SU-DHL-6 (cell line): ENCODE measurements around the gene SPRED2.

Experiments
- H2AFZ ChIP-seq: fragments of 200-600 bp; sonication (generic); 2 replicates; pipeline ENCODE4 v1.6.1; 2014; ENCODE audit warnings: low read depth, mild to moderate bottlenecking, moderate library complexity, mixed read lengths, antibody characterized with exemption, low read length; ENCODE audit not compliant: severe bottlenecking
- H3F3A ChIP-seq: fragments of 200-600 bp; shearing (Covaris generic); 2 replicates; pipeline ENCODE4 v1.6.0; 2016; ENCODE audit warnings: antibody characterized with exemption, mild to moderate bottlenecking; ENCODE audit not compliant: insufficient read depth
- H3K27ac ChIP-seq: fragments of 200-600 bp; sonication (generic); 2 replicates; pipeline ENCODE4 v1.5.1; 2016; ENCODE audit warnings: low read depth, mild to moderate bottlenecking, low read length, moderate library complexity, mixed read lengths
- H3K27me3 ChIP-seq: fragments of 200-600 bp; sonication (generic), shearing (Covaris generic); 2 replicates; pipeline ENCODE4 v1.6.0; 2014; ENCODE audit warnings: mild to moderate bottlenecking, low read length
- H3K36me3 ChIP-seq: fragments of 200-600 bp; sonication (generic); 2 replicates; pipeline ENCODE4 v1.6.1; 2014; ENCODE audit warnings: mild to moderate bottlenecking, low read length, mixed read lengths
- H3K4me2 ChIP-seq: fragments of 300-600, 200-600 bp; shearing (Covaris generic), sonication (generic); 2 replicates; pipeline ENCODE4 v1.6.0; 2014; ENCODE audit warnings: low read length, low read depth, mild to moderate bottlenecking; ENCODE audit not compliant: poor library complexity, severe bottlenecking
- H3K4me3 ChIP-seq: fragments of 200-600 bp; sonication (generic); 2 replicates; pipeline ENCODE4 v1.5.1; 2014; ENCODE audit warnings: antibody characterized with exemption, low read length, mild to moderate bottlenecking, mixed read lengths; ENCODE audit not compliant: insufficient read depth, poor library complexity, severe bottlenecking
- H3K79me2 ChIP-seq: fragments of 200-600 bp; sonication (generic); 2 replicates; pipeline ENCODE4 v1.6.1; 2014; ENCODE audit warnings: mild to moderate bottlenecking, low read length, moderate library complexity; ENCODE audit not compliant: insufficient read depth
- H3K9ac ChIP-seq: fragments of 200-600 bp; sonication (generic); 2 replicates; pipeline ENCODE4 v1.7.0; 2014; ENCODE audit warnings: mild to moderate bottlenecking, low read length
- H3K9me2 ChIP-seq: fragments of 200-600 bp; sonication (generic); replicated peaks from 2 replicates; pipeline ENCODE4 v1.6.1; 2014; ENCODE audit warnings: low read length; ENCODE audit not compliant: insufficient read depth
- H3K9me3 ChIP-seq: fragments of 200-600 bp; sonication (generic); 2 replicates; pipeline ENCODE4 v1.6.1; 2014; ENCODE audit warnings: low read length, mixed read lengths; ENCODE audit not compliant: insufficient read depth
- H4K20me1 ChIP-seq: fragments of 200-600 bp; sonication (generic); 2 replicates; pipeline ENCODE4 v1.6.1; 2014; ENCODE audit warnings: low read depth, mild to moderate bottlenecking, antibody characterized with exemption, low read length, moderate library complexity, mixed read lengths
- EZH2phosphoT487 ChIP-seq: fragments of 200-600 bp; sonication (generic), shearing (Covaris generic); conservative IDR thresholded peaks from 2 replicates; pipeline ENCODE4 v1.6.1; 2018; ENCODE audit warnings: mild to moderate bottlenecking, antibody characterized with exemption, low read length, moderate library complexity, mixed read lengths
- TF ChIP-seq, protein P1 (sequence below): fragments of 200-600 bp; sonication (generic); IDR thresholded peaks from one replicate; pipeline ENCODE4 v1.5.1; 2017; ENCODE audit warnings: antibody characterized with exemption, mild to moderate bottlenecking, low read length, moderate library complexity; ENCODE audit not compliant: insufficient read depth, poor library complexity, severe bottlenecking

The SPRED2 gene

DNA sequence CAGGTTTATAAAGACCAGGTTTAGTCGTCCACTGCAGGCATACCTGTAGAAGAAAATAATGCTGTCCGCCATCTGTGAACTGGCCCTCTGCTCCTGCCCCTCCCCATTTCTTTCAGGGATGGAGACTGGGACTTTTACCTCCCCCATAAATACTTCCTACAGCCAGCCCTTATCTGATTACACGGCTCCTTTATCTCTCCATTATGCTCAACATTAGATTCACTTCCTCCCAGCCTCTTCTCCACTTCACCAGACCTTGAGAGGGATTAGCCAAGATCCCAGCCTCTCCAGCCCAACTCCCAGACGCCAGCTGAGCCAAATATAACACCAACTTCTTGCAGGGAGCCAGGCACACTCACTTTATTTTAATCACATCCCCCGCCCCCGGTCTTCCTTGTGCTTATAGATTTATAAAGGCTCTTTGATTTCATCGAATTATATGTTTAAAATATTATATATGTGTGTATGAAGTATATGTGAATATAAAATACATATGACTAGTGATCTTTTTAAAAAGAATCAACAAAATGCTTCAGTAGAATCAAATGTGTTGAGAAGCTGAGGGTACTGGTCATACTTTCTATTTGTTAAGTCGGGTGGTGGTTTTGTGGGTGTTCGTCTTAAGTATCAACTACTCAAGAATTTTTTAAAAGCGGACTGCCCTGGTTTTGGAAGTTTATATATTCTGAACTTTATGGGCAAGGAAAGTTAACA, 81.0 kb downstream of the SPRED2 start:
- H3K27ac ChIP-seq, result peak overlapping the region; percentile 93

DNA sequence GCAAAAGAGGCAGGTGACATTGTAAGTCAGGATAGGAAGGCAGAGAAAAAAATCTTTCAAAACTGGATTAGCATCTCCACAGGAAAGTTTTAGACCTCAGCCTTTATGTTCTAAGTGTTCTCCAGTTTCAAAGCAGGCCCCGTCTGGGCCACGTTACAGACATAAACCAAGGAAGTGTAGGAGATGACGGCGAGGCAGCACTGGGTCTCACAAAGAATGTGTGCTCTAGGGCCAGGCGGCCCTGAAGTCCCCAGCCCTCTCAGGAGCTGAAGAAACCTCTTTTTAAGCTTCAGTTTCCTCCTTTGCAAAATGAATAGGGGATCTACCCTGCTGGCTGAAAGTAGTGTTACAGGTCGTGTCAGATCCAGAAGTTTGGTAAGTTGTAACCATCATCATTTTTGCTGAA, 81.7 kb downstream of the SPRED2 start:
- H4K20me1 ChIP-seq, result peaks cover 2% of the 10 kb centered on the region; the same call in 1 of the 2 replicates
- H3K4me3 ChIP-seq, result no peak overlapping the region

More for the DNA sequence above, 81.0 kb downstream of the SPRED2 start:
- Histone ChIP-seq H3K4me3 (peak overlapping the region; percentile 18), H2AFZ (no peak overlapping the region), H3K79me2 (peaks cover 100% of the 10 kb centered on the region), H3F3A (peaks cover 33% of the 10 kb centered on the region), H3K27me3 (no peaks in the 10 kb centered on the region), H3K9me3 (no peaks in the 10 kb centered on the region), H3K9me2 (no peaks in the 10 kb centered on the region), H3K36me3 (no peaks in the 10 kb centered on the region), H4K20me1 (no peaks in the 10 kb centered on the region), H3K4me2 (peak overlapping the region; percentile 84), H3K9ac (peak overlapping the region; percentile 32)
- TF ChIP-seq, protein P1, sequence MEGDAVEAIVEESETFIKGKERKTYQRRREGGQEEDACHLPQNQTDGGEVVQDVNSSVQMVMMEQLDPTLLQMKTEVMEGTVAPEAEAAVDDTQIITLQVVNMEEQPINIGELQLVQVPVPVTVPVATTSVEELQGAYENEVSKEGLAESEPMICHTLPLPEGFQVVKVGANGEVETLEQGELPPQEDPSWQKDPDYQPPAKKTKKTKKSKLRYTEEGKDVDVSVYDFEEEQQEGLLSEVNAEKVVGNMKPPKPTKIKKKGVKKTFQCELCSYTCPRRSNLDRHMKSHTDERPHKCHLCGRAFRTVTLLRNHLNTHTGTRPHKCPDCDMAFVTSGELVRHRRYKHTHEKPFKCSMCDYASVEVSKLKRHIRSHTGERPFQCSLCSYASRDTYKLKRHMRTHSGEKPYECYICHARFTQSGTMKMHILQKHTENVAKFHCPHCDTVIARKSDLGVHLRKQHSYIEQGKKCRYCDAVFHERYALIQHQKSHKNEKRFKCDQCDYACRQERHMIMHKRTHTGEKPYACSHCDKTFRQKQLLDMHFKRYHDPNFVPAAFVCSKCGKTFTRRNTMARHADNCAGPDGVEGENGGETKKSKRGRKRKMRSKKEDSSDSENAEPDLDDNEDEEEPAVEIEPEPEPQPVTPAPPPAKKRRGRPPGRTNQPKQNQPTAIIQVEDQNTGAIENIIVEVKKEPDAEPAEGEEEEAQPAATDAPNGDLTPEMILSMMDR, result no peak
- no peak for TF ChIP-seq EZH2phosphoT487

DNA sequence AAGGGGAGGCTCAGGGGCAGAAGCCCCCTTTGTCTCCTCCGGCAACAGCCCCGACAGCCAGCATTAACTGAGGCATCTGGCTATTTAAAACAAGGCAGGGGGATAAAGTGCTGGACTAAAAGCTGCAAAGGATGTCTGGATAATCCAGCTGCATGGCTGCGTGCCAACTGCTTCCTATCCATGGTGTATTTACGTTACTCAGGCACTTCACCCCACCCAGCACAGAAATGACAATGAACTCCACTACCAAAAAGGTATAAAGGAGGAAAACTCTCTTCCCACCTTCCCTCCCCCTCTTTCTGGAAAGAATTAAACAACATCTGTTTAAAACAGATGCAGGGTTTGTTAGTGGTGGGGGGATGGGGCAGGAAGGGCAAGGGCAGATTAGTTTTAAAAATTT, 82.5 kb downstream of the SPRED2 start:
- Histone ChIP-seq H3K9me2 (no peaks in the 10 kb centered on the region), H3K4me2 (peak overlapping the region; percentile 84), H3K27me3 (no peaks in the 10 kb centered on the region), H3F3A (peaks cover 20% of the 10 kb centered on the region), H4K20me1 (peaks cover 4% of the 10 kb centered on the region; the same call in 1 of the 2 replicates), H3K4me3 (no peak overlapping the region), H3K79me2 (peaks cover 99% of the 10 kb centered on the region), H3K9me3 (no peaks in the 10 kb centered on the region), H3K9ac (peak overlapping the region; percentile 32; the same call in 1 of the 2 replicates), H3K36me3 (no peaks in the 10 kb centered on the region; the same call in 1 of the 2 replicates), H3K27ac (peak overlapping the region; percentile 93), H2AFZ (no peak overlapping the region)
- TF ChIP-seq, protein P1, result no peak

More for the DNA sequence above, 81.7 kb downstream of the SPRED2 start:
- Histone ChIP-seq H3K79me2 (peaks cover 100% of the 10 kb centered on the region), H3K27me3 (no peaks in the 10 kb centered on the region), H3K9me3 (no peaks in the 10 kb centered on the region), H3K9me2 (no peaks in the 10 kb centered on the region), H3K4me2 (peak overlapping the region; percentile 84), H2AFZ (no peak overlapping the region), H3K9ac (peak overlapping the region; percentile 32), H3F3A (peaks cover 27% of the 10 kb centered on the region), H3K27ac (peak overlapping the region; percentile 93), H3K36me3 (no peaks in the 10 kb centered on the region)
- no peak for TF ChIP-seq EZH2phosphoT487
- TF ChIP-seq, protein P1, result peak; percentile 35
